ENCODE data around the gene FKTN.

Gene FKTN

GRCh38 chr9:105625088-105625487, 67.2 kb downstream of the FKTN start:
- no peak overlapping the region for H3K27ac ChIP-seq (ENCODE audit: low read depth, low read length, poor library complexity, severe bottlenecking)
- H3K9ac ChIP-seq (ENCODE audit: low read length), result no peak overlapping the region
- TF ChIP-seq CTCF (IDR thresholded peaks at IDR 0.05; ENCODE audit: low read length) (no peak), EZH2 (IDR thresholded peaks at IDR 0.05; ENCODE audit: borderline replicate concordance, low read length) (no peak)
- H3K79me2 ChIP-seq (ENCODE audit: insufficient read depth, low read length), result no peaks in the 10 kb centered on the region
- H3K4me2 ChIP-seq (ENCODE audit: low read length), result no peak overlapping the region
- H4K20me1 ChIP-seq (ENCODE audit: insufficient read depth, low read length), result no peaks in the 10 kb centered on the region
- H3K27me3 ChIP-seq (ENCODE audit: insufficient read depth, low read length), result no peaks in the 10 kb centered on the region
- H3F3A ChIP-seq (ENCODE audit: insufficient read depth, low read length), result no peaks in the 10 kb centered on the region
- no peaks in the 10 kb centered on the region for H3K4me1 ChIP-seq (ENCODE audit: insufficient read depth, low read length, severe bottlenecking)
- no peaks in the 10 kb centered on the region; the same call in 1 of the 2 replicates for H3K36me3 ChIP-seq (ENCODE audit: insufficient read depth, low read length)
- H3K9me3 ChIP-seq (ENCODE audit: low read length), result no peaks in the 10 kb centered on the region
- no peak overlapping the region for H2AFZ ChIP-seq (ENCODE audit: low read length)
- H3K9me2 ChIP-seq (ENCODE audit: low read depth, low read length), result no peaks in the 10 kb centered on the region
- H3K4me3 ChIP-seq (ENCODE audit: low read depth, low read length, poor library complexity, severe bottlenecking), result no peak overlapping the region

DNA sequence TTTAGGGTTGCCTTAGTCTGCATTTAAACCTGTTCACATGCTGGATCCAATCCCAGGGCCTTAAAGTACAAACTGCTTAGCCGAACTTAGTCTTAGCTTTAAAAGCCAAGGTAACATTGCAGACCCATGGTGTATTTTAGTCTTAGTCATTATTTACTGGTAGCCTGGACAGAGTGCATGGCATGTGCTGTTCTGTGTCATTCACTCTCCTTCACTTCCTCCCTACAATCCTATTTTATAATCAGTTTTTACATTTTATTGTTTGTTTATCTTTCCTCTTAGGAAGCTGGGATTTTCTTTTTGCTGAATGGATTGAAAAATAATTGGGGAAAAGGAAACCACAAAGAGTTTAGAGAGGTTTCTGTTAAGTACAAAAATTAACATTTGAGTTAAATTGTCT, 74.9 kb downstream of the FKTN start:
- Histone ChIP-seq H3K9ac (ENCODE audit: low read length) (no peak overlapping the region), H3K9me3 (ENCODE audit: low read length) (no peaks in the 10 kb centered on the region), H3F3A (ENCODE audit: insufficient read depth, low read length) (no peaks in the 10 kb centered on the region), H3K9me2 (ENCODE audit: low read depth, low read length) (no peaks in the 10 kb centered on the region), H3K4me1 (ENCODE audit: insufficient read depth, low read length, severe bottlenecking) (no peaks in the 10 kb centered on the region), H3K27me3 (ENCODE audit: insufficient read depth, low read length) (no peaks in the 10 kb centered on the region), H3K4me2 (ENCODE audit: low read length) (no peak overlapping the region), H3K4me3 (ENCODE audit: low read depth, low read length, poor library complexity, severe bottlenecking) (no peak overlapping the region), H2AFZ (ENCODE audit: low read length) (no peak overlapping the region), H3K27ac (ENCODE audit: low read depth, low read length, poor library complexity, severe bottlenecking) (no peak overlapping the region), H3K79me2 (ENCODE audit: insufficient read depth, low read length) (no peaks in the 10 kb centered on the region), H3K36me3 (ENCODE audit: insufficient read depth, low read length) (peaks cover 3% of the 10 kb centered on the region; the same call in 1 of the 2 replicates), H4K20me1 (ENCODE audit: insufficient read depth, low read length) (no peaks in the 10 kb centered on the region)
- no peak for TF ChIP-seq EZH2 (IDR thresholded peaks at IDR 0.05; ENCODE audit: borderline replicate concordance, low read length)
- TF ChIP-seq CTCF (IDR thresholded peaks at IDR 0.05; ENCODE audit: low read length), result no peak

- H3K79me2 ChIP-seq (ENCODE audit: insufficient read depth, low read length), result no peaks in the 10 kb centered on the region
- no peak overlapping the region for H3K9ac ChIP-seq (ENCODE audit: low read length)
- no peak overlapping the region for H3K4me3 ChIP-seq (ENCODE audit: low read depth, low read length, poor library complexity, severe bottlenecking)
- H3K9me3 ChIP-seq (ENCODE audit: low read length), result no peaks in the 10 kb centered on the region
- H3F3A ChIP-seq (ENCODE audit: insufficient read depth, low read length), result no peaks in the 10 kb centered on the region
- H3K27me3 ChIP-seq (ENCODE audit: insufficient read depth, low read length), result no peaks in the 10 kb centered on the region
- H4K20me1 ChIP-seq (ENCODE audit: insufficient read depth, low read length), result no peaks in the 10 kb centered on the region
- H3K4me2 ChIP-seq (ENCODE audit: low read length), result no peak overlapping the region
- peaks cover 3% of the 10 kb centered on the region; the same call in 1 of the 2 replicates for H3K36me3 ChIP-seq (ENCODE audit: insufficient read depth, low read length)
- no peaks in the 10 kb centered on the region for H3K4me1 ChIP-seq (ENCODE audit: insufficient read depth, low read length, severe bottlenecking)
- TF ChIP-seq EZH2 (IDR thresholded peaks at IDR 0.05; ENCODE audit: borderline replicate concordance, low read length) (no peak), CTCF (IDR thresholded peaks at IDR 0.05; ENCODE audit: low read length) (no peak)
- H3K27ac ChIP-seq (ENCODE audit: low read depth, low read length, poor library complexity, severe bottlenecking), result no peak overlapping the region
- H2AFZ ChIP-seq (ENCODE audit: low read length), result no peak overlapping the region
- H3K9me2 ChIP-seq (ENCODE audit: low read depth, low read length), result no peaks in the 10 kb centered on the region
Measured at GRCh38 chr9:105633411-105633810, 75.5 kb downstream of the FKTN start.
